ENCODE data around the gene ATP5PF.

- TF ChIP-seq, protein P1, sequence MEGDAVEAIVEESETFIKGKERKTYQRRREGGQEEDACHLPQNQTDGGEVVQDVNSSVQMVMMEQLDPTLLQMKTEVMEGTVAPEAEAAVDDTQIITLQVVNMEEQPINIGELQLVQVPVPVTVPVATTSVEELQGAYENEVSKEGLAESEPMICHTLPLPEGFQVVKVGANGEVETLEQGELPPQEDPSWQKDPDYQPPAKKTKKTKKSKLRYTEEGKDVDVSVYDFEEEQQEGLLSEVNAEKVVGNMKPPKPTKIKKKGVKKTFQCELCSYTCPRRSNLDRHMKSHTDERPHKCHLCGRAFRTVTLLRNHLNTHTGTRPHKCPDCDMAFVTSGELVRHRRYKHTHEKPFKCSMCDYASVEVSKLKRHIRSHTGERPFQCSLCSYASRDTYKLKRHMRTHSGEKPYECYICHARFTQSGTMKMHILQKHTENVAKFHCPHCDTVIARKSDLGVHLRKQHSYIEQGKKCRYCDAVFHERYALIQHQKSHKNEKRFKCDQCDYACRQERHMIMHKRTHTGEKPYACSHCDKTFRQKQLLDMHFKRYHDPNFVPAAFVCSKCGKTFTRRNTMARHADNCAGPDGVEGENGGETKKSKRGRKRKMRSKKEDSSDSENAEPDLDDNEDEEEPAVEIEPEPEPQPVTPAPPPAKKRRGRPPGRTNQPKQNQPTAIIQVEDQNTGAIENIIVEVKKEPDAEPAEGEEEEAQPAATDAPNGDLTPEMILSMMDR (IDR thresholded peaks at IDR 0.05), result no peak
- TF ChIP-seq POLR2A (IDR thresholded peaks at IDR 0.05), result no peak
- no peak for TF ChIP-seq POLR2AphosphoS5 (IDR thresholded peaks at IDR 0.05)
These were observed 21.7 kb upstream of the ATP5PF start for GRCh38 chr21:25756190-25756932.
